Endothelial cell (in vitro differentiated cells): ENCODE measurements around the gene ARHGEF26. TPM values are rescaled to one million over a fixed set of nuclear protein-coding genes. Genes with fewer than 3 reads are reported as not detected.
"Not testable (repeated sequence)": the region's sequence is repeated elsewhere in the genome, so short reads cannot be mapped to it uniquely, and the experiment has no call there.

Experiments used
- DNase-seq: peaks from one replicate; pipeline ENCODE4 v3.0.0; 2021; ENCODE audit warnings: low spot score
- H3K27ac Mint-ChIP-seq: one replicate; pipeline ENCODE4 v1.8.0; 2021; ENCODE audit warnings: mixed read lengths, inconsistent platforms; ENCODE audit not compliant: unreplicated experiment
- H3K27me3 Mint-ChIP-seq: one replicate; pipeline ENCODE4 v1.8.0; 2021; ENCODE audit warnings: mild to moderate bottlenecking, moderate library complexity, mixed read lengths, inconsistent platforms; ENCODE audit not compliant: unreplicated experiment
- H3K36me3 Mint-ChIP-seq: one replicate; pipeline ENCODE4 v1.8.0; 2021; ENCODE audit warnings: mild to moderate bottlenecking, low read depth, mixed read lengths, inconsistent platforms; ENCODE audit not compliant: unreplicated experiment
- H3K4me1 Mint-ChIP-seq: one replicate; pipeline ENCODE4 v1.8.0; 2021; ENCODE audit warnings: mild to moderate bottlenecking, mixed read lengths, inconsistent platforms; ENCODE audit not compliant: unreplicated experiment
- H3K4me3 Mint-ChIP-seq: one replicate; pipeline ENCODE4 v1.8.0; 2021; ENCODE audit warnings: mild to moderate bottlenecking, mixed read lengths, inconsistent platforms; ENCODE audit not compliant: unreplicated experiment
- H3K9me3 Mint-ChIP-seq: one replicate; pipeline ENCODE4 v1.8.0; 2021; ENCODE audit warnings: mixed read lengths, inconsistent platforms; ENCODE audit not compliant: unreplicated experiment
- total RNA-seq: library from RNA; stranded (reverse); fragmentation: NEBNext Ultra II Directional; extraction: Animal tissue kit (Norgen Biotek cat#: 25700); gene quantifications from one replicate; pipeline ENCODE4 v1.2.1, GENCODE V29; 2021; ENCODE audit not compliant: unreplicated experiment
- TF ChIP-seq, protein P1 (sequence below): fragments of 200-600 bp; sonication (generic); IDR thresholded peaks from one replicate; pipeline ENCODE4 v1.5.0; 2021; ENCODE audit warnings: antibody characterized with exemption; ENCODE audit not compliant: unreplicated experiment

Gene ARHGEF26
- total RNA-seq, 1 donor from 2014 or later, result 22.9 TPM

DNA sequence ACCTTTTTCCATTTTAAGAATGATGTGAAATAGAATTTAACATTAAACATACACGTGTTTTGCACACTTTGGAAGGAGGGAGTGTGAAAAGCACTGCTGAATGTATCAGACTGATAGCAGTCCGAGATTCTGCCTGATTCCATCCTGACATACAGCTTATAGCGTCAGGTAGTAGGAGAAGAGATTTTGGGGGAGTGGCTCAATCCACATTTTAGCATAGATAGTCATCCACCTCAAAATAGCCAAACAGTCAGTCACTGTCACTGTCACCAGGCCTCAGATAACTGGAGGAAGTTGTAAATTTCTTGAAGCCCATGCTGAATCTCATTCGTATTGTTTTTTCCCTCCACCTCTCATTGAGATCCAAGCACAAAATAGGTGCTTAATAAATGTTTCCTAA is 35.4 kb upstream of the ARHGEF26 start:
- no peak for DNase-seq
- H3K9me3 Mint-ChIP-seq, result no peaks in the 10 kb centered on the region
- TF ChIP-seq, protein P1, sequence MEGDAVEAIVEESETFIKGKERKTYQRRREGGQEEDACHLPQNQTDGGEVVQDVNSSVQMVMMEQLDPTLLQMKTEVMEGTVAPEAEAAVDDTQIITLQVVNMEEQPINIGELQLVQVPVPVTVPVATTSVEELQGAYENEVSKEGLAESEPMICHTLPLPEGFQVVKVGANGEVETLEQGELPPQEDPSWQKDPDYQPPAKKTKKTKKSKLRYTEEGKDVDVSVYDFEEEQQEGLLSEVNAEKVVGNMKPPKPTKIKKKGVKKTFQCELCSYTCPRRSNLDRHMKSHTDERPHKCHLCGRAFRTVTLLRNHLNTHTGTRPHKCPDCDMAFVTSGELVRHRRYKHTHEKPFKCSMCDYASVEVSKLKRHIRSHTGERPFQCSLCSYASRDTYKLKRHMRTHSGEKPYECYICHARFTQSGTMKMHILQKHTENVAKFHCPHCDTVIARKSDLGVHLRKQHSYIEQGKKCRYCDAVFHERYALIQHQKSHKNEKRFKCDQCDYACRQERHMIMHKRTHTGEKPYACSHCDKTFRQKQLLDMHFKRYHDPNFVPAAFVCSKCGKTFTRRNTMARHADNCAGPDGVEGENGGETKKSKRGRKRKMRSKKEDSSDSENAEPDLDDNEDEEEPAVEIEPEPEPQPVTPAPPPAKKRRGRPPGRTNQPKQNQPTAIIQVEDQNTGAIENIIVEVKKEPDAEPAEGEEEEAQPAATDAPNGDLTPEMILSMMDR, result no peak

DNA sequence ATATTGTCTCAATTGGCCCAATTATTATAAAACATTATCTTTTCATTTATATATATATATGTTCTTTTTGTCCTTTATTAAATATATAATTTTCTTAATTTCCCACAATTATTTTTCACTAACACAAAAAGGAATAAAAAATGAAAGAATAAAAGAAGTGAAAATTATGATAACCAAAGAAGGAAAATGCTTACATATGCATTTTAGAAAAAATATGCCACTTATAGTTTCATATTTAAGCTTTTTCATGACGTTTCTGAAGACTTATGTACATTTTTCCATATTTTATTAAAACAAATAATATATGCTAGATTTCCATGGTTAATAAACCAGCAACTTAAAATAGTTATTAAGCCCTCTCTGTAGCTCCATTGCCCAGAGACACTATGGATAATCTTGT is 34.9 kb upstream of the ARHGEF26 start:
- Mint-ChIP-seq H3K4me1 (peaks cover 4% of the 10 kb centered on the region), H3K9me3 (no peaks in the 10 kb centered on the region), H3K27ac (no peak overlapping the region), H3K36me3 (no peaks in the 10 kb centered on the region), H3K27me3 (peaks cover 4% of the 10 kb centered on the region), H3K4me3 (no peak overlapping the region)
- TF ChIP-seq, protein P1, result no peak
- no peak for DNase-seq

More for the DNA sequence above, 35.4 kb upstream of the ARHGEF26 start:
- Mint-ChIP-seq H3K27me3 (peaks cover 4% of the 10 kb centered on the region), H3K4me1 (peaks cover 4% of the 10 kb centered on the region), H3K27ac (no peak overlapping the region), H3K36me3 (no peaks in the 10 kb centered on the region), H3K4me3 (no peak overlapping the region)

DNA sequence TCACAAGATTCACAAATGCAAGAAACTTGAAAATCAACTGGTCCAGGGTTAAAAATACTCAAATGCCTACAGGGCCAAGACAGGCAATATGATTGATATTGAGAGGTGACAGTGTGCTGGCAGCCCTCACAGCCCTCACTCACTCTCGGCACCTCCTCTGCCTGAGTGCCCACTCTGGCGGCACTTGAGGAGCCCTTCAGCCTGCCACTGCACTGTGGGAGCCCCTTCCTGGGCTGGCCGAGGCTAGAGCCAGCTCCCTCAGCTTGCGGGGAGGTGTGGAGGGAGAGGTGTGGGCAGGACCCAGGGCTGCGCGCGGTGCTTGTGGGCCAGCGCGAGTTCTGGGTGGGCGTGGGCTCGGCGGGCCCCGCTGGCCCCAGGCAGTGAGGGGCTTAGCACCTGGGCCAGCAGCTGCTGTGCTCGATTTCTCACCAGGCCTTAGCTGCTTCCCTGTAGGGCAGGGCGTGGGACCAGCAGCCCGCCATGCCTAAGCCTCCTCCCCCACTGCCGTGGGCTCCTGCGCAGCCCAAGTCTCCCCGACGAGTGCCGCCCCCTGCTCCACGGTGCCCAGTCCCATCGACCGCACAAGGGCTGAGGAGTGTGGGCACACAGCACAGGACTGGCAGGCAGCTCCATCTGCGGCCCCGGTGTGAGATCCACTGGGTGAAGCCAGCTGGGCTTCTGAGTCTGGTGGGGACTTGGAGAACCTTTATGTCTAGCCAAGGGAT is 33.3 kb upstream of the ARHGEF26 start:
- not testable (repeated sequence) for H3K4me1 Mint-ChIP-seq, H3K27me3 Mint-ChIP-seq, H3K27ac Mint-ChIP-seq, H3K9me3 Mint-ChIP-seq, H3K36me3 Mint-ChIP-seq, H3K4me3 Mint-ChIP-seq, DNase-seq

DNA sequence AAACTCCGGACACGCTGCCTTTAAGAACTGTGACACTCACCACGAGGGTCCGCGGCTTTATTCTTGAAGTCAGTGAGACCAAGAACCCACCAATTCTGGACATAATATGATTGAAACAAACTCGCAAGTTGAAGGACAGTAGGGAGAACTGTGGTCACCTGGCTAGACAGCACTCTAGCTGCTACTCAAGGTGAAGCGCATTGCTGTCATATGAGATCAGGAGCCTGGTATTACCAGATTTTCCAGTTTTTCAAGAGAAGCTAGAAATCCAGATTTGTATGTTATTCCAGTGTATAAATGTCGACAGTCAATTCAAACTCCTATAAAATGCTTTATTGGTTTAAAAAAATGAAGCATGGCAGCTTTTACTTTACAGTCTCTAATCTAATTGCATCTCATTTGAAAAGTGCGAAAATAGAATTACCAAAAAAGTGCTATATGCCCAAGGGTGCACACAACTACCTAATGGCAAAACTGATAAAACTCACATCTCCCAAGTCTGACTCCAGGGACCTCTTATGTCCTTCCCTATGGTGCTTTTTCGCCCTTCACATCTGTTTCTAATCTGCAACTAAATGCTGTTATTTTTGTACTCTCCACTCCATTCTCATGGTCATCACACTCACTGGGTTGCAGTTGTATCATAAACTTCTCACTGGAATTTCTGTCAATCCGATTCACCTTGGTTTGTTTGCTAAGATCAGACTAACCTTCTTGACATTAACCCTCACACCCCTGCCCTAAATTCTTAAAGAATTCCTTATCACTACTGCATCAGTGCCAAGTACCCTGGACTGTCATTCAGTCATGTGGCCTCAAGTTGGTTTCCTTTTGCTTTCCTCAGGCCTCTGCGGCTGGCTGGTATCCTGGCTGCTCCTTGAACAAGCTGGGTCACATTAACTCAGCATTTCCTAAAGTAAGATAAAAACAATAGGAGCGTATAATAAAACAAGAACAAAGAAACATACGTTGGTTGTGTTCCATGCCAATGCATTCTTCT is 31.5 kb upstream of the ARHGEF26 start:
- TF ChIP-seq, protein P1, result no peak
- Mint-ChIP-seq H3K4me3 (no peak overlapping the region), H3K27ac (no peak overlapping the region), H3K9me3 (no peaks in the 10 kb centered on the region), H3K36me3 (no peaks in the 10 kb centered on the region), H3K27me3 (peaks cover 4% of the 10 kb centered on the region), H3K4me1 (peaks cover 4% of the 10 kb centered on the region)
- DNase-seq, result no peak

DNA sequence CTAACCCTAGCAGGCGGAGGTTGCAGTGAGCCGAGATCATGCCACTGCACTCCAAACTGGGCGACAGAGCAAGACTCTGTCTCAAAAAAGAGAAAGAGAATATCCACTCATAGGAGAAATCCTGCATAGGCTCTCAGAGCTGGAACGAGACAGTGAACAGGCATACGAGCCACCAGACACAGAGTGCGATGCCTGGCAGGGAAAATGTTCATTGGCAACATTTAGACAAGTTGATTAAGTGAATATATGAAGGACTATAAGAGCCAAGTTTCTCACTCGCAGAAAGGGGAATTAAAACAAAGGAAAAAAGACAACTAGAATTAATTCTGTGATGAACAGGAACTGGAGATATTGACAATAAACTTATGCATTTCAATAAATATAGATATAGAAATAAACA is 27.1 kb upstream of the ARHGEF26 start:
- H3K27ac Mint-ChIP-seq, result no peak overlapping the region

More for the DNA sequence above, 27.1 kb upstream of the ARHGEF26 start:
- no peak for DNase-seq
- Mint-ChIP-seq H3K9me3 (no peaks in the 10 kb centered on the region), H3K4me3 (no peak overlapping the region), H3K27me3 (no peaks in the 10 kb centered on the region), H3K36me3 (no peaks in the 10 kb centered on the region), H3K4me1 (peaks cover 4% of the 10 kb centered on the region)
- TF ChIP-seq, protein P1, result no peak
